ENCODE data around the gene EVI5L.
"Not testable (repeated sequence)": the region's sequence is repeated elsewhere in the genome, so short reads cannot be mapped to it uniquely, and the experiment has no call there.

The EVI5L gene
- total RNA-seq, result 14.3 reads per million, percentile 39 among the genes with 10 or more reads in this experiment

- DNase-seq, result peak; percentile 99
These were observed at the start of gene EVI5L for GRCh38 chr19:7829561-7830271. EVI5L (plus strand) TSS chr19:7830218; CDS start chr19:7846543, 16,325 bp downstream.

GRCh38 chr19:7781157-7781556 is 48.9 kb upstream of the EVI5L start:
- no peak for DNase-seq

GRCh38 chr19:7783991-7784423 is 46.0 kb upstream of the EVI5L start:
- DNase-seq, result no peak

- no peak for DNase-seq
These were observed 45.2 kb upstream of the EVI5L start for GRCh38 chr19:7784856-7785255.

GRCh38 chr19:7787141-7787540 is 42.9 kb upstream of the EVI5L start:
- DNase-seq, result no peak

- no peak for DNase-seq
These were observed 42.3 kb upstream of the EVI5L start for GRCh38 chr19:7787602-7788177.

GRCh38 chr19:7788178-7788932 is 41.7 kb upstream of the EVI5L start:
- no peak for DNase-seq

- no peak for DNase-seq
These were observed 41.1 kb upstream of the EVI5L start for GRCh38 chr19:7788933-7789323.

GRCh38 chr19:7789447-7789846 is 40.6 kb upstream of the EVI5L start:
- peak; percentile 29 for DNase-seq

GRCh38 chr19:7790416-7790815 is 39.6 kb upstream of the EVI5L start:
- DNase-seq, result no peak

- no peak for DNase-seq
These were observed 37.7 kb upstream of the EVI5L start for GRCh38 chr19:7792281-7792680.

GRCh38 chr19:7792701-7793100 is 37.3 kb upstream of the EVI5L start:
- DNase-seq, result not testable (repeated sequence)

GRCh38 chr19:7793493-7793892 is 36.5 kb upstream of the EVI5L start:
- no peak for DNase-seq

- DNase-seq, result no peak
These were observed 34.4 kb upstream of the EVI5L start for GRCh38 chr19:7795555-7796161.

- peak; percentile 61 for DNase-seq
These were observed 30.2 kb upstream of the EVI5L start for GRCh38 chr19:7799640-7800355.

GRCh38 chr19:7801020-7801570 is 28.9 kb upstream of the EVI5L start:
- DNase-seq, result no peak

GRCh38 chr19:7806234-7806633 is 23.8 kb upstream of the EVI5L start:
- DNase-seq, result no peak

- no peak for DNase-seq
These were observed 23.1 kb upstream of the EVI5L start for GRCh38 chr19:7806876-7807275.

- no peak for DNase-seq
These were observed 21.9 kb upstream of the EVI5L start for GRCh38 chr19:7808108-7808507.

GRCh38 chr19:7811989-7812388 is 18.0 kb upstream of the EVI5L start:
- no peak for DNase-seq

- DNase-seq, result no peak
These were observed 14.7 kb upstream of the EVI5L start for GRCh38 chr19:7815325-7815724.

GRCh38 chr19:7816040-7816439 is 14.0 kb upstream of the EVI5L start:
- not testable (repeated sequence) for DNase-seq

Measured in effector CD4-positive, alpha-beta T cell (primary cell).